Brain microvascular endothelial cell (primary cell): ENCODE data around the gene BICRA.

Experiments
- DNase-seq: peaks from one replicate; pipeline ENCODE4 v3.0.0-alpha.2; 2020
- H3K27ac ChIP-seq: fragments of 250-450 bp; sonication (Bioruptor Pico); 2 replicates; pipeline ENCODE4 v1.5.1; 2020; ENCODE audit warnings: mild to moderate bottlenecking, moderate library complexity
- H3K27me3 ChIP-seq: fragments of 250-450 bp; sonication (Bioruptor Pico); replicated peaks from 2 replicates; pipeline ENCODE4 v1.5.1; 2020; ENCODE audit warnings: mild to moderate bottlenecking
- H3K36me3 ChIP-seq: fragments of 250-450 bp; sonication (Bioruptor Pico); replicated peaks from 2 replicates; pipeline ENCODE4 v1.5.1; 2020; ENCODE audit warnings: mild to moderate bottlenecking
- H3K4me3 ChIP-seq: 2 replicates; pipeline ENCODE4 v1.5.1; 2011; ENCODE audit warnings: low read depth, mild to moderate bottlenecking, control low read depth, low read length, moderate library complexity
- CTCF ChIP-seq: IDR thresholded peaks from 2 replicates; pipeline ENCODE4 v1.5.1; 2011; ENCODE audit warnings: low read depth, mild to moderate bottlenecking, moderate library complexity, low read length, control low read depth, inconsistent platforms; ENCODE audit errors: missing control alignments
- in situ Hi-C: cut with HindIII; loops from 2 replicates; pipeline ENCODE4 v1.10.0; 2017; ENCODE audit warnings: low sequenced_read_pairs, low pct_ligation_motif_present

BICRA gene

DNA sequence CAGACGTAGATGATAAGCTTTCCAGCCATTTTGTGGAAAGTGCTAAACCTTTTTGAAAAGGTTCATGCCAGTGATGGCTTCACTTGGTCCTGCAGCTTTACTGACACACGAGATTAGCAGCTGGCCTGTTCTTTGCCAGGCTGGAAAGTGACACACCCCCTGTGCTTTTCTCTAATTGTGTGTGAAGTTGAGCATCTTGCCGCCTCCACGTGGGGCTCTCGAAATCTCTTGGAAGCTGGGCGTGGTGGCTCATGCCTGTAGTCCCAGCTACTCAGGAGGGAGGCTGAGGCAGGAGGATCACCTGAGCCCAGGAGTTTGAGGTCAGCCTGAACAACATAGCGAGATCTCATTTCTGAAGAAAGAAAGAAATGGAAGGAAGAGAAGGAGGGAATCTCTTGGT is 79.0 kb downstream of the BICRA start:
- TF ChIP-seq CTCF, result no peak
- DNase-seq, result no peak
- Histone ChIP-seq H3K4me3 (no peak overlapping the region), H3K36me3 (peaks cover 11% of the 10 kb centered on the region), H3K27ac (no peak overlapping the region), H3K27me3 (no peaks in the 10 kb centered on the region)
- in situ Hi-C loops, result no loop called here

GRCh38 chr19:47691090-47691489 is 82.2 kb downstream of the BICRA start:
- no peak for TF ChIP-seq CTCF
- Histone ChIP-seq H3K36me3 (peaks cover 16% of the 10 kb centered on the region), H3K27me3 (no peaks in the 10 kb centered on the region), H3K4me3 (no peak overlapping the region), H3K27ac (no peak overlapping the region)
- in situ Hi-C loops, result no loop called here
- DNase-seq, result no peak

DNA sequence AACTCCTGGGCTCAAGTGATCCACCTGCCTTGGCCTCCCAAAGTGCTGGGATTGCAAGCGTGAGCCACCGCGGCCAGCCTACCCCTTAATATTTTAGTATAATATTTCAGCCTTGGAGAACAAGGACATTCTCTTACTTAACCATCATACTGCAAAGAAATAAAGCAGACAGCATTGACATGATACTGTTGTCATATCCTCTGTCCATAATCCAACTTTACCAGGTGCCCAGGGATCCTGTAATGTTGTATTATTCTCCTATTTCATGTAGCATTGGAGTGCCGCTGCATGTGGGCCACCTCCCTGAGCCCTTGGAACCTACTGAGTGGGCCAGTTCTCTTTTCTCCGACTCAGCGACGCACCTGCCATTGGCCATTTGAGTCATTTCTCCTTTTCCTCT is 82.8 kb downstream of the BICRA start:
- H3K27me3 ChIP-seq, result no peaks in the 10 kb centered on the region
- H3K27ac ChIP-seq, result no peak overlapping the region
- H3K36me3 ChIP-seq, result peaks cover 18% of the 10 kb centered on the region
- TF ChIP-seq CTCF, result no peak
- no peak for DNase-seq
- H3K4me3 ChIP-seq, result no peak overlapping the region
- in situ Hi-C loops, result no loop called here

DNA sequence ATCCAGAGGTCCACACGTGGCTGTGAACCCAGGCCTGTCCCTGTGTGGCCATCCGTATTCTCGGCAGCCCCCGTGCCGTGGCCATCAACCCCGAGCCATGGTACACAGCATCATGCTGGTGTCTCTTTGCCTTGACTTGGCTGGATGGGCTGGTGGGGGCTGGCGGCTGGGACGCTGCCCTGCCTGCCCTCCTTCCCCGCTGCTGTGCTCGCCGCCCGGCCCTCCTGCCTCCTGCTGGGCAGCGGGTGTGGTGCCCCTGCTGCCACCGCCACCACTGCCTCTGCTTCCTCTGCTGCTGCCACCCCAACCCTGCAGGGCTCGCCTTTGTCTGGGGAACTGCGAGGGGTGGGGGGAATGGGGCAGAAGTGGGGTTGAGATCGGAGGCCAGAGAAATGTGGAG is 84.6 kb downstream of the BICRA start:
- TF ChIP-seq CTCF, result peak; percentile 8
- Histone ChIP-seq H3K27me3 (no peaks in the 10 kb centered on the region), H3K4me3 (no peak overlapping the region), H3K36me3 (peaks cover 20% of the 10 kb centered on the region), H3K27ac (no peak overlapping the region)
- in situ Hi-C loops, result no loop called here
- no peak for DNase-seq

DNA sequence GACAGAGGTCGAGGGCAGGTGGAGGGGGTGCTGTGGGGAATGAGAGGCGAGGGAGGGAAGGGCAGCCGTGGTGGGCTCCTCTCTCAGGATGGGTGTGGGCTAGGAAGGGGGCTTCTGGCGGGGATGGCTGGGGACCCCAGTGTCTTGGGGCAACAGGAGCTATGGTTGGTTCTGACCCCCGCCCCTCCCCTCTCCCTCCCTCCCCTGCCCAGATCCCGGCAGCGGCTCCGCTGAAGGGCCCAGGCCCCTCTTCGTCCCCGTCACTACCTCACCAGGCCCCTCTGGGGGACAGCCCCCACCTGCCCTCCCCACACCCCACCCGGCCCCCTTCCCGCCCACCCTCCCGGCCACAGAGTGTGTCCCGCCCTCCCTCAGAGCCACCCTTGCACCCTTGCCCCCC is 85.0 kb downstream of the BICRA start:
- no peak for DNase-seq
- no peak overlapping the region for H3K4me3 ChIP-seq
- no peak for TF ChIP-seq CTCF
- H3K27me3 ChIP-seq, result no peaks in the 10 kb centered on the region
- in situ Hi-C loops, result no loop called here
- H3K27ac ChIP-seq, result no peak overlapping the region
- H3K36me3 ChIP-seq, result peaks cover 24% of the 10 kb centered on the region

GRCh38 chr19:47694466-47695273 is 85.7 kb downstream of the BICRA start:
- Histone ChIP-seq H3K4me3 (no peak overlapping the region), H3K27ac (no peak overlapping the region), H3K36me3 (peaks cover 32% of the 10 kb centered on the region), H3K27me3 (no peaks in the 10 kb centered on the region)
- TF ChIP-seq CTCF, result no peak
- no peak for DNase-seq
- in situ Hi-C loops, result no loop called here
